Suprapubic skin (tissue), 4 donors: ENCODE results near the gene DDC.

ENCODE experiments used
- CTCF ChIP-seq, 2 donors: fragments of 200-600 bp in 1 of 2; fragments of 450-650 bp in 1 of 2; sonication (generic) in 1 of 2; IDR thresholded peaks; one replicate each; pipeline ENCODE4 v1.5.1; 2016 to 2019; ENCODE audit warnings: antibody characterized with exemption in 2 of 2, mild to moderate bottlenecking in 1 of 2, moderate library complexity in 1 of 2
- EP300 ChIP-seq: sonication (generic); formaldehyde crosslinking; IDR thresholded peaks from one replicate; pipeline ENCODE4 v1.6.1; 2017; ENCODE audit warnings: antibody characterized with exemption
- POLR2A ChIP-seq, 2 donors: fragments of 450-650 bp; IDR thresholded peaks; one replicate each; pipeline ENCODE4 v1.6.1; 2017; ENCODE audit warnings: antibody characterized with exemption in 2 of 2, mild to moderate bottlenecking in 2 of 2, moderate library complexity in 2 of 2
- POLR2AphosphoS5 ChIP-seq, 3 donors: sonication (generic); formaldehyde crosslinking; IDR thresholded peaks; one replicate each; pipeline ENCODE4 v1.6.1; 2017; ENCODE audit warnings: antibody characterized with exemption in 3 of 3

- TF ChIP-seq POLR2AphosphoS5 (IDR thresholded peaks at IDR 0.05) (no peak), CTCF (IDR thresholded peaks at IDR 0.05) (no peak), POLR2A (IDR thresholded peaks at IDR 0.05) (no peak), EP300 (no peak)
These were observed 137.7 kb downstream of the DDC start for GRCh38 chr7:50427518-50427917.
